Mesenchymal stem cell (in vitro differentiated cells and primary cell): ENCODE measurements around the gene SORBS1.

ENCODE experiments used
- DNase-seq: peaks from one replicate; pipeline ENCODE4 v3.0.0-alpha.2; 2013
- H2AFZ ChIP-seq: one replicate; pipeline ENCODE4 v1.6.1; 2013; ENCODE audit warnings: low read depth, mild to moderate bottlenecking, control low read depth, inconsistent platforms, low read length, moderate library complexity
- H2AK5ac ChIP-seq: 2 replicates; pipeline ENCODE4 v1.6.1; 2013; ENCODE audit warnings: low read length, moderate library complexity, mild to moderate bottlenecking, inconsistent platforms; ENCODE audit not compliant: severe bottlenecking
- H2BK120ac ChIP-seq: one replicate; pipeline ENCODE4 v1.6.1; 2013; ENCODE audit warnings: low read depth, mild to moderate bottlenecking, inconsistent platforms, low read length, moderate library complexity
- H2BK12ac ChIP-seq, 2 experiments: one replicate each; pipeline ENCODE4 v1.6.1; 2013; ENCODE audit warnings: inconsistent platforms in 2 of 2, low read length in 2 of 2, mild to moderate bottlenecking in 2 of 2, moderate library complexity in 2 of 2, control low read depth in 1 of 2
- H2BK15ac ChIP-seq: one replicate; pipeline ENCODE4 v1.6.1; 2013; ENCODE audit warnings: mild to moderate bottlenecking, low read depth, inconsistent platforms; ENCODE audit not compliant: poor library complexity, severe bottlenecking
- H2BK5ac ChIP-seq: 2 replicates; pipeline ENCODE4 v1.6.1; 2013; ENCODE audit warnings: low read depth, mild to moderate bottlenecking, low read length, control low read depth, inconsistent platforms; ENCODE audit not compliant: poor library complexity, severe bottlenecking
- H3K14ac ChIP-seq, 2 experiments: one replicate each; pipeline ENCODE4 v1.6.1; 2013; ENCODE audit warnings: inconsistent platforms in 2 of 2, low read length in 2 of 2, control low read depth in 1 of 2, mild to moderate bottlenecking in 1 of 2, moderate library complexity in 1 of 2
- H3K18ac ChIP-seq, 2 experiments: one replicate each; pipeline ENCODE4 v1.6.1; 2013; ENCODE audit warnings: inconsistent platforms in 2 of 2, low read length in 2 of 2, control low read depth in 1 of 2, low read depth in 1 of 2, mild to moderate bottlenecking in 1 of 2
- H3K23ac ChIP-seq, 2 experiments: one replicate each; pipeline ENCODE4 v1.6.1; 2013; ENCODE audit warnings: inconsistent platforms in 2 of 2, low read length in 2 of 2, mild to moderate bottlenecking in 2 of 2, moderate library complexity in 2 of 2, control low read depth in 1 of 2
- H3K27ac ChIP-seq: 2 replicates; pipeline ENCODE4 v1.5.1; 2013; ENCODE audit warnings: mild to moderate bottlenecking, moderate library complexity, low read length, control low read depth, inconsistent platforms; ENCODE audit not compliant: poor library complexity, severe bottlenecking
- H3K27me3 ChIP-seq, 2 experiments: 2 replicates each; pipeline versions ENCODE4 v1.6.1 to v1.7.0; 2013; ENCODE audit warnings: low read length in 2 of 2, mild to moderate bottlenecking in 2 of 2, moderate library complexity in 2 of 2, control low read depth in 1 of 2, inconsistent platforms in 1 of 2; ENCODE audit not compliant: control insufficient read depth in 1 of 2, insufficient read depth in 1 of 2
- H3K36me3 ChIP-seq, 2 experiments: 2 replicates each; pipeline versions ENCODE4 v1.6.1 to v1.7.0; 2013; ENCODE audit warnings: low read length in 2 of 2, control low read depth in 1 of 2, inconsistent platforms in 1 of 2, low read depth in 1 of 2, mild to moderate bottlenecking in 1 of 2; ENCODE audit not compliant: insufficient read depth in 2 of 2, control insufficient read depth in 1 of 2
- H3K4ac ChIP-seq, 2 experiments: one replicate each; pipeline ENCODE4 v1.6.1; 2013; ENCODE audit warnings: inconsistent platforms in 2 of 2, low read length in 2 of 2, mild to moderate bottlenecking in 2 of 2, moderate library complexity in 2 of 2, control low read depth in 1 of 2, low read depth in 1 of 2
- H3K4me1 ChIP-seq: 2 replicates; pipeline ENCODE4 v1.6.1; 2013; ENCODE audit warnings: low read depth, low read length, control low read depth; ENCODE audit not compliant: control insufficient read depth, insufficient read depth
- H3K4me2 ChIP-seq: 2 replicates; pipeline ENCODE4 v1.6.1; 2013; ENCODE audit warnings: low read length, mild to moderate bottlenecking, inconsistent platforms; ENCODE audit not compliant: poor library complexity, severe bottlenecking
- H3K4me3 ChIP-seq, 2 experiments: 2 replicates each; pipeline versions ENCODE4 v1.5.1 to v1.7.0; 2013; ENCODE audit warnings: low read length in 2 of 2, mild to moderate bottlenecking in 2 of 2, control low read depth in 1 of 2, low read depth in 1 of 2; ENCODE audit not compliant: insufficient read depth in 1 of 2
- H3K79me1 ChIP-seq: replicated peaks from 2 replicates; pipeline ENCODE4 v1.6.1; 2013; ENCODE audit warnings: mild to moderate bottlenecking, control low read depth, low read length, inconsistent platforms; ENCODE audit not compliant: poor library complexity, severe bottlenecking
- H3K9ac ChIP-seq: 2 replicates; pipeline ENCODE4 v1.7.0; 2013; ENCODE audit warnings: mild to moderate bottlenecking, low read length, moderate library complexity
- H3K9me3 ChIP-seq: 2 replicates; pipeline ENCODE4 v1.7.0; 2013; ENCODE audit warnings: mild to moderate bottlenecking, low read length; ENCODE audit not compliant: control insufficient read depth
- H4K8ac ChIP-seq: one replicate; pipeline ENCODE4 v1.6.1; 2013; ENCODE audit warnings: inconsistent platforms, mild to moderate bottlenecking, low read length, moderate library complexity
- H4K91ac ChIP-seq: one replicate; pipeline ENCODE4 v1.6.1; 2013; ENCODE audit warnings: mild to moderate bottlenecking, low read length, inconsistent platforms
- WGBS: methylation state at CpG from one replicate; pipeline ENCODE4 v1.1.7; 2013; ENCODE audit warnings: mixed read lengths; 5-methylcytosine and 5-hydroxymethylcytosine counted together

Gene SORBS1

GRCh38 chr10:95442341-95442740 lies 118.8 kb downstream of the SORBS1 start:
- Histone ChIP-seq H3K4me1 (peaks cover 5% of the 10 kb centered on the region), H3K79me1 (no peaks in the 10 kb centered on the region), H2AK5ac (no peak overlapping the region), H3K9ac (no peak overlapping the region), H3K18ac (no peak overlapping the region), H2AFZ (no peak overlapping the region), H3K27me3 (no peaks in the 10 kb centered on the region), H2BK15ac (no peak overlapping the region), H4K91ac (no peak overlapping the region), H3K27ac (no peak overlapping the region), H2BK120ac (no peak overlapping the region), H3K9me3 (no peaks in the 10 kb centered on the region), H3K14ac (no peak overlapping the region), H3K4me2 (no peak overlapping the region), H3K4ac (no peak overlapping the region), H3K23ac (no peak overlapping the region), H2BK5ac (no peak overlapping the region), H2BK12ac (no peak overlapping the region), H4K8ac (no peak overlapping the region), H3K36me3 (no peaks in the 10 kb centered on the region), H3K4me3 (no peak overlapping the region)
- DNase-seq = no peak
- 93% methylated on average over 5 of the region's 7 CpGs for WGBS

- no peak overlapping the region for H2BK120ac ChIP-seq
- H3K4ac ChIP-seq = no peak overlapping the region
- H3K18ac ChIP-seq = no peak overlapping the region
- H3K9ac ChIP-seq = no peak overlapping the region
- no peaks in the 10 kb centered on the region for H3K27me3 ChIP-seq
- no peak overlapping the region for H3K4me2 ChIP-seq
- H3K4me3 ChIP-seq = no peak overlapping the region
- no peak overlapping the region for H4K8ac ChIP-seq
- H3K36me3 ChIP-seq = no peaks in the 10 kb centered on the region
- H3K4me1 ChIP-seq = peaks cover 5% of the 10 kb centered on the region
- H3K23ac ChIP-seq = no peak overlapping the region
- H2BK15ac ChIP-seq = no peak overlapping the region
- H4K91ac ChIP-seq = no peak overlapping the region
- H2AK5ac ChIP-seq = no peak overlapping the region
- H3K14ac ChIP-seq = no peak overlapping the region
- no peak for DNase-seq
- H3K27ac ChIP-seq = no peak overlapping the region
- 81% methylated on average over 2 of the region's 2 CpGs for WGBS
- H2BK5ac ChIP-seq = no peak overlapping the region
- no peak overlapping the region for H2AFZ ChIP-seq
- H3K79me1 ChIP-seq = no peaks in the 10 kb centered on the region
- H2BK12ac ChIP-seq = no peak overlapping the region
- no peaks in the 10 kb centered on the region for H3K9me3 ChIP-seq
Observed at GRCh38 chr10:95441547-95441923, 119.6 kb downstream of the SORBS1 start.

- Histone ChIP-seq H4K91ac (no peak overlapping the region), H2BK15ac (no peak overlapping the region), H3K4me2 (no peak overlapping the region), H3K14ac (no peak overlapping the region), H3K9ac (no peak overlapping the region), H3K79me1 (no peaks in the 10 kb centered on the region), H3K23ac (no peak overlapping the region), H4K8ac (no peak overlapping the region), H2BK120ac (no peak overlapping the region), H3K27ac (no peak overlapping the region), H3K9me3 (no peaks in the 10 kb centered on the region), H3K27me3 (no peaks in the 10 kb centered on the region), H2AFZ (no peak overlapping the region), H3K4me3 (no peak overlapping the region), H2BK12ac (no peak overlapping the region), H3K36me3 (no peaks in the 10 kb centered on the region), H3K4ac (no peak overlapping the region), H3K4me1 (peaks cover 4% of the 10 kb centered on the region), H2BK5ac (no peak overlapping the region), H2AK5ac (no peak overlapping the region), H3K18ac (no peak overlapping the region)
- 85% methylated on average over 4 of the region's 7 CpGs for WGBS
- no peak for DNase-seq
Observed at GRCh38 chr10:95440756-95441546, 120.2 kb downstream of the SORBS1 start.

GRCh38 chr10:95440038-95440725 lies 121.0 kb downstream of the SORBS1 start:
- Histone ChIP-seq H3K36me3 (peaks cover 0 to under 1% of the 10 kb centered on the region in 2 experiments), H2BK15ac (no peak overlapping the region), H3K4me2 (no peak overlapping the region), H4K8ac (no peak overlapping the region), H2BK12ac (no peak overlapping the region), H3K27me3 (no peaks in the 10 kb centered on the region), H3K9ac (no peak overlapping the region), H2AFZ (no peak overlapping the region), H4K91ac (no peak overlapping the region), H3K4ac (no peak overlapping the region), H3K14ac (no peak overlapping the region), H3K79me1 (no peaks in the 10 kb centered on the region), H2AK5ac (no peak overlapping the region), H3K4me3 (no peak overlapping the region), H2BK120ac (no peak overlapping the region), H3K27ac (no peak overlapping the region), H2BK5ac (no peak overlapping the region), H3K23ac (no peak overlapping the region), H3K4me1 (peaks cover under 1% of the 10 kb centered on the region), H3K9me3 (no peaks in the 10 kb centered on the region), H3K18ac (no peak overlapping the region)
- DNase-seq = no peak
- 87% methylated on average over 5 of the region's 6 CpGs for WGBS
